ENCODE data around the gene SMARCAL1. TPM values are rescaled to one million over a fixed set of nuclear protein-coding genes. Genes with fewer than 3 reads are reported as not detected.
A peak's percentile ranks its signal among the peaks of the same experiment; 100 is the strongest.
"Not testable (repeated sequence)": the region's sequence is repeated elsewhere in the genome, so short reads cannot be mapped to it uniquely, and the experiment has no call there.

SMARCAL1 gene
- total and polyA plus RNA-seq, 2 of the 4 experiments (the other 2 are of a cell fraction) = 13.6 to 21.0 TPM

- H4K5ac ChIP-seq (ENCODE audit: low read depth, low read length); H3K36me3 ChIP-seq (ENCODE audit: control insufficient read depth, insufficient read depth, low read length); BruUV-seq (replicated peaks); H4K20me1 ChIP-seq (ENCODE audit: insufficient read depth, low read length); H3K4me1 ChIP-seq (ENCODE audit: control insufficient read depth, insufficient read depth, low read length); H2BK15ac ChIP-seq (ENCODE audit: low read depth, low read length); H2AK9ac ChIP-seq (replicated peaks; ENCODE audit: low read depth, low read length, poor library complexity); ATAC-seq (ENCODE audit: low read depth); H3K14ac ChIP-seq (replicated peaks; ENCODE audit: low read depth, low read length); H4K91ac ChIP-seq (ENCODE audit: insufficient read depth, low read depth, low read length); H3K27me3 ChIP-seq (ENCODE audit: control insufficient read depth, insufficient read depth, low read length); H3K9ac ChIP-seq (ENCODE audit: low read depth, low read length); POLR2A ChIA-PET (ENCODE audit: unreplicated experiment); H3K4me2 ChIP-seq (ENCODE audit: low read depth, low read length); DNase-seq; H4K8ac ChIP-seq (ENCODE audit: low read depth in 2 of 2, low read length in 2 of 2); H3K27ac ChIP-seq (ENCODE audit: insufficient read depth, low read length); H2BK5ac ChIP-seq (ENCODE audit: low read depth, low read length, poor library complexity, severe bottlenecking); H3K23ac ChIP-seq (ENCODE audit: low read depth, low read length); H2AFZ ChIP-seq (replicated peaks; ENCODE audit: low read length, poor library complexity); H3K9me1 ChIP-seq (ENCODE audit: insufficient read depth, low read length); H2BK120ac ChIP-seq (ENCODE audit: low read depth, low read length); H3K4me3 ChIP-seq (ENCODE audit: insufficient read depth, low read depth, low read length); H2BK20ac ChIP-seq (ENCODE audit: low read depth, low read length); H3K9me3 ChIP-seq (ENCODE audit: control insufficient read depth, insufficient read depth, low read length); H3K79me1 ChIP-seq (ENCODE audit: low read depth in 1 of 2, low read length in 2 of 2); H3K56ac ChIP-seq (ENCODE audit: extremely low read depth, insufficient read depth, low read length); H3K18ac ChIP-seq (ENCODE audit: low read depth, low read length); H3K4ac ChIP-seq (ENCODE audit: low read depth, low read length): not testable (repeated sequence)
- CTCF ChIA-PET = interaction anchor here (1.0 to 6.0 kb wide), 3 partner anchors 134 to 1195 kb away, joined by 3 to 88 read pairs (median 4); no protein-coding TSS in a partner anchor
- WGBS, 2 experiments (ENCODE audit: extremely low coverage in 2 of 2, insufficient read length in 1 of 2) = no CpG with 5 or more reads among the region's 9 CpGs
- 0 out of 2 replicates have a peak overlapping the region, but pooled peaks have one; percentile 21 for H2AK5ac ChIP-seq (ENCODE audit: low read depth, low read length)
- intact Hi-C loops (cut with micrococcal nuclease) = loop anchor here (1.0 to 5.0 kb wide), 4 partner anchors 17 to 1239 kb away; no protein-coding TSS in a partner anchor
- 0 out of 2 replicates have a peak, but pooled peaks have one; percentile 40 for TF ChIP-seq CEBPB (IDR thresholded peaks at IDR 0.05; ENCODE audit: low read depth, low read length)
- dilution Hi-C loops (cut with HindIII; ENCODE audit: low sequenced_read_pairs, unreplicated experiment) = loop anchor here (25.0 kb wide), 2 partner anchors 144 to 994 kb away; no protein-coding TSS in a partner anchor
- in situ Hi-C loops (cut with MboI; ENCODE audit: low sequenced_read_pairs) = loop anchor here (5.0 to 25.0 kb wide), 4 partner anchors 149 to 1236 kb away; no protein-coding TSS in a partner anchor
Observed at GRCh38 chr2:216518566-216519119, 106.4 kb downstream of the SMARCAL1 start.

Data from IMR-90 (cell line).